Loucy (cell line): Measurements from ENCODE around the gene FGFRL1.

Experiments
- H2AFZ ChIP-seq: fragments of 200-600 bp; sonication (generic); 2 replicates; pipeline ENCODE4 v1.6.0; 2016; ENCODE audit warnings: antibody characterized with exemption, mild to moderate bottlenecking, low read length, moderate library complexity
- H3F3A ChIP-seq: fragments of 200-600 bp; 2 replicates; pipeline ENCODE4 v1.6.0; 2016; ENCODE audit warnings: antibody characterized with exemption, low read depth, mild to moderate bottlenecking
- H3K27me3 ChIP-seq: fragments of 200-600 bp; sonication (generic); 2 replicates; pipeline ENCODE4 v1.6.1; 2014; ENCODE audit warnings: low read length, mild to moderate bottlenecking; ENCODE audit not compliant: insufficient read depth, poor library complexity, severe bottlenecking
- H3K36me3 ChIP-seq: fragments of 200-600 bp; sonication (generic); 2 replicates; pipeline ENCODE4 v1.6.1; 2016; ENCODE audit warnings: low read length; ENCODE audit not compliant: insufficient read depth
- H3K4me1 ChIP-seq: fragments of 200-600 bp; sonication (generic); 2 replicates; pipeline ENCODE4 v1.5.1; 2014; ENCODE audit warnings: low read length, mild to moderate bottlenecking; ENCODE audit not compliant: insufficient read depth, poor library complexity, severe bottlenecking
- H3K4me2 ChIP-seq: fragments of 200-600 bp; sonication (generic); 2 replicates; pipeline ENCODE4 v1.6.0; 2014; ENCODE audit warnings: antibody characterized with exemption, low read length, low read depth, mild to moderate bottlenecking; ENCODE audit not compliant: poor library complexity, severe bottlenecking
- H3K4me3 ChIP-seq: fragments of 200-600 bp; sonication (generic); 2 replicates; pipeline ENCODE4 v1.5.1; 2014; ENCODE audit warnings: low read length, mild to moderate bottlenecking, mixed read lengths; ENCODE audit not compliant: poor library complexity, severe bottlenecking
- H3K79me2 ChIP-seq: fragments of 200-600 bp; sonication (generic); 2 replicates; pipeline ENCODE4 v1.6.1; 2014; ENCODE audit warnings: low read length; ENCODE audit not compliant: insufficient read depth
- H3K9ac ChIP-seq: fragments of 200-600 bp; sonication (generic); 2 replicates; pipeline ENCODE4 v1.6.0; 2014; ENCODE audit warnings: mild to moderate bottlenecking, low read depth, low read length, moderate library complexity; ENCODE audit not compliant: poor library complexity, severe bottlenecking
- H3K9me2 ChIP-seq: fragments of 200-600 bp; sonication (generic); replicated peaks from 2 replicates; pipeline ENCODE4 v1.6.1; 2016; ENCODE audit warnings: low read depth, low read length, mixed read lengths
- H3K9me3 ChIP-seq: fragments of 200-600 bp; sonication (generic); 2 replicates; pipeline ENCODE4 v1.6.1; 2014; ENCODE audit warnings: mild to moderate bottlenecking, antibody characterized with exemption, low read length, low read depth; ENCODE audit not compliant: insufficient read depth
- H4K20me1 ChIP-seq: fragments of 200-600 bp; sonication (generic); 2 replicates; pipeline ENCODE4 v1.6.0; 2014; ENCODE audit warnings: antibody characterized with exemption, low read length, mild to moderate bottlenecking; ENCODE audit not compliant: insufficient read depth, poor library complexity, severe bottlenecking
- EZH2phosphoT487 ChIP-seq: fragments of 200-600 bp; IDR thresholded peaks from 2 replicates; pipeline ENCODE4 v1.6.1; 2018; ENCODE audit warnings: antibody characterized with exemption, mild to moderate bottlenecking, moderate library complexity, borderline replicate concordance
- TF ChIP-seq, protein P1 (sequence below): fragments of 200-600 bp; sonication (generic); conservative IDR thresholded peaks from 2 replicates; pipeline ENCODE4 v1.5.1; 2014; ENCODE audit warnings: mild to moderate bottlenecking, antibody characterized with exemption, low read length

FGFRL1 gene

DNA sequence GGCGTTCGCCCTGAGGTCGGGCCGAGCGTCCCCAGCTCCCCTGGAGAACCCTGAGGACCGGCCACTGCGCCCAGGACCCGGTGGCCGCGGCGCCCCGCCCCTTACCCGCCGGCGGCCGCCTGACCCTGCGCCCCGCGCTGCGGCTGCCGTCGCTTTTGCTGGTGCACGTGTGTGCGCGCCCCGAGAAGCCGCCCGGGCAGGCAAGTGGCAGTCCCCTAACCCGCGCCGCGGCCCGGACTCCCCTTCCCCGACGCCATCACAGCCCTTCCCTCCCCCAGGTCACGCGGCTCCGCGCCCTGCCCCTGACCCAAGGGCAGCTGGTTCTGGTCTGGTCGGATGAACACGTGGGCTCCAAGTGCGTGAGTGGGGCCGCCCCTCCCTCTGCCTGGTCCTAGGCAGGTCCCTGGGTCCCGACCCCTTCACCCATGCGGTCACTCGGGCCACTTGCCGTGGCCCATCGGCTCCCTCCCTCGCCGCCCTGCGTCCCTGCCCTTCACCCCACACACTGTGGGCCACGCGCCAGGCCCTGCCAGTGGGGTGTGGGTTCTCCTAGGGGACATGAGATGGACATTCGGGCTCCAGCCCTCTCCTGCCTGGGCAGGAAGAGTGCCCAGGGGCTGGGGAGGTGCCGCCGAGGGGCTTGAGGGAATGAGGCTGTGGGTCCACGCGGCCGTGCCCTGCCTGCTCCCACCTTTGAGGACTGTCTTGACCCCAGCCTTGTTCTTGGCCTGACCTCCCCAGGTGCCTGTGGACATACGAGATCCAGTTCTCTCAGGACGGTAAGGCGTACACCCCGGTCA is 8.0 kb upstream of the FGFRL1 start:
- no peak for TF ChIP-seq EZH2phosphoT487
- TF ChIP-seq, protein P1, sequence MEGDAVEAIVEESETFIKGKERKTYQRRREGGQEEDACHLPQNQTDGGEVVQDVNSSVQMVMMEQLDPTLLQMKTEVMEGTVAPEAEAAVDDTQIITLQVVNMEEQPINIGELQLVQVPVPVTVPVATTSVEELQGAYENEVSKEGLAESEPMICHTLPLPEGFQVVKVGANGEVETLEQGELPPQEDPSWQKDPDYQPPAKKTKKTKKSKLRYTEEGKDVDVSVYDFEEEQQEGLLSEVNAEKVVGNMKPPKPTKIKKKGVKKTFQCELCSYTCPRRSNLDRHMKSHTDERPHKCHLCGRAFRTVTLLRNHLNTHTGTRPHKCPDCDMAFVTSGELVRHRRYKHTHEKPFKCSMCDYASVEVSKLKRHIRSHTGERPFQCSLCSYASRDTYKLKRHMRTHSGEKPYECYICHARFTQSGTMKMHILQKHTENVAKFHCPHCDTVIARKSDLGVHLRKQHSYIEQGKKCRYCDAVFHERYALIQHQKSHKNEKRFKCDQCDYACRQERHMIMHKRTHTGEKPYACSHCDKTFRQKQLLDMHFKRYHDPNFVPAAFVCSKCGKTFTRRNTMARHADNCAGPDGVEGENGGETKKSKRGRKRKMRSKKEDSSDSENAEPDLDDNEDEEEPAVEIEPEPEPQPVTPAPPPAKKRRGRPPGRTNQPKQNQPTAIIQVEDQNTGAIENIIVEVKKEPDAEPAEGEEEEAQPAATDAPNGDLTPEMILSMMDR: no peak
- H3K4me1 ChIP-seq: no peaks in the 10 kb centered on the region
- no peak overlapping the region for H3K4me3 ChIP-seq
- H4K20me1 ChIP-seq: no peaks in the 10 kb centered on the region
- no peaks in the 10 kb centered on the region; the same call in 1 of the 2 replicates for H3K9me3 ChIP-seq
- no peaks in the 10 kb centered on the region for H3F3A ChIP-seq
- no peak overlapping the region for H3K4me2 ChIP-seq
- H3K79me2 ChIP-seq: no peaks in the 10 kb centered on the region
- peaks cover 3% of the 10 kb centered on the region for H3K27me3 ChIP-seq
- no peak overlapping the region for H3K9ac ChIP-seq
- no peak overlapping the region for H2AFZ ChIP-seq
- H3K9me2 ChIP-seq: no peaks in the 10 kb centered on the region
- no peaks in the 10 kb centered on the region for H3K36me3 ChIP-seq

DNA sequence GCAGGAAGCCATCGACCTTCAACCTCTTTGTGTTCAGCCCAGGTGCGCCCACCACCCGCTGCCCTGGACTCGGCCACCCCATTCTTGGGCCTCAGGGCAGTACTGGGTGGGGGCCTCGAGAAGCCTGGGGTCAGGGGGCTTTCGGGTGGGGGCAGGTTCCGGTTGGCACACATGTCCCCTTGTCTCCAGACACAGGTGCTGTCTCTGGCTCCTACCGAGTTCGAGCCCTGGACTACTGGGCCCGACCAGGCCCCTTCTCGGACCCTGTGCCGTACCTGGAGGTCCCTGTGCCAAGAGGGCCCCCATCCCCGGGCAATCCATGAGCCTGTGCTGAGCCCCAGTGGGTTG is 7.4 kb upstream of the FGFRL1 start:
- no peaks in the 10 kb centered on the region for H4K20me1 ChIP-seq

DNA sequence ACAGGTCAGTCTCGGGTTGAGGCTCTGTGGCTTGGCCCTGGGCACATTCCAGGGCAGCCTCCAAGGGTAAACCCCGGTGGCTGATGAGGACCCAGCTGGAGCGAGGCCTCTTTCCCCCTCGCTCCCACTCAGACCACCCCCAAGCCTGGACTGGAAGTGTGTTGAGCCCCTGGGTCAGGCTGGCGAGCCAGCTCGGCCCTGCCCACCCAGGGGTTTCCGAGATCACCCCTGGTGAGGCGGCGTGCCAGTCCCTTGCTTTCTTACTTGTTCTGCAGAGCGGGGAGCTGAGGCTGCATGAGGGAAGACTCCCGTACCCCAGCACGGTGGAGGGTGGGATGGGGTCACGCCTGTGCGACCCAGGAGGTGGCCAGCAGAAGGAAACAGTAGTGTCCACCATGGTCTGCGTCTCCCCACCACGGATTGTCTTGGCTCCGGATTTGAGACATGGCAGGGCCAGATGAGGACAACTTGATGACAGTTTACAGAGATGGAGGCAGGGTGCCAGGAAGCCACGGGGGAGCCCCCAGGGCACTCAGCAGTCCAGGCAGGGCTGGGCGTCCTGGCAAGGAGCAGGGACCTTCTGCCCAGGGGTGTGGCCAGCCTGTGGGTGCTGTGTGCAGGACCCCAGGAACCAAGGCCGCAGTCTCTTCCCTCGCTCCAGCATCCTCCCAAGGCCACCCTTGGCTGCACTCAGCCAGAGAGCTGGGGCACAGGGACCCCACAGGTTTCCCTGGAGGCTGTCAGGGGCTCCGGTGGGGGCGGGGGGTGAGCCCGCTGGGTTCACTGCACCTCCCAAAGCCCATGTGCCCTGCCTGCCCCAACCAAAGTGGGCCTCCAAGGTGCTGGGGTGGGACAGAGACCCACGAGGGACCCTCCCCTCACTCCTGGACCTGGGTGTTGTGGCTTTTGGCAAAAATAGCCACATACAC is 6.6 kb upstream of the FGFRL1 start:
- no peaks in the 10 kb centered on the region; the same call in 1 of the 2 replicates for H3K9me3 ChIP-seq
- TF ChIP-seq, protein P1: no peak
- TF ChIP-seq EZH2phosphoT487: no peak
- H3K27me3 ChIP-seq: peaks cover 11% of the 10 kb centered on the region
- H3K9me2 ChIP-seq: no peaks in the 10 kb centered on the region
- no peak overlapping the region for H3K9ac ChIP-seq
- no peaks in the 10 kb centered on the region for H3K79me2 ChIP-seq
- no peak overlapping the region for H3K4me3 ChIP-seq
- no peak overlapping the region for H3K4me2 ChIP-seq
- H4K20me1 ChIP-seq: peaks cover under 1% of the 10 kb centered on the region
- no peaks in the 10 kb centered on the region for H3K36me3 ChIP-seq
- H3F3A ChIP-seq: no peaks in the 10 kb centered on the region
- H2AFZ ChIP-seq: no peak overlapping the region
- H3K4me1 ChIP-seq: peaks cover 7% of the 10 kb centered on the region

More for the DNA sequence above, 7.4 kb upstream of the FGFRL1 start:
- Histone ChIP-seq H3K27me3 (peaks cover 9% of the 10 kb centered on the region), H3K79me2 (no peaks in the 10 kb centered on the region), H3K4me3 (no peak overlapping the region), H3K9me3 (no peaks in the 10 kb centered on the region; the same call in 1 of the 2 replicates), H3K4me1 (peaks cover 3% of the 10 kb centered on the region), H3F3A (no peaks in the 10 kb centered on the region), H3K4me2 (no peak overlapping the region), H2AFZ (no peak overlapping the region), H3K9me2 (no peaks in the 10 kb centered on the region), H3K36me3 (no peaks in the 10 kb centered on the region), H3K9ac (no peak overlapping the region)
- TF ChIP-seq, protein P1: no peak
